ENCODE data around the gene VDAC2.

- TF ChIP-seq ZBTB11 (CRISPR knock-in tag; IDR thresholded peaks at IDR 0.05) (no peak), RB1 (IDR thresholded peaks at IDR 0.05; ENCODE audit: borderline replicate concordance) (no peak), BACH1 (IDR thresholded peaks at IDR 0.05; ENCODE audit: borderline replicate concordance) (no peak), POLR2A (IDR thresholded peaks at IDR 0.05; ENCODE audit: low read depth, low read length) (no peak), BHLHE40 (IDR thresholded peaks at IDR 0.05; ENCODE audit: borderline replicate concordance in 1 of 2, low read depth in 2 of 2, low read length in 1 of 2) (no peak), SMC3 (IDR thresholded peaks at IDR 0.05; ENCODE audit: borderline replicate concordance, low read length) (no peak), IKZF1 (conservative IDR thresholded peaks at IDR 0.05) (no peak), E2F4 (IDR thresholded peaks at IDR 0.05; ENCODE audit: low read depth, low read length) (no peak), SP1 (IDR thresholded peaks at IDR 0.05; ENCODE audit: low read depth, low read length) (no peak), ESRRA (IDR thresholded peaks at IDR 0.05; ENCODE audit: low read length) (no peak), RCOR1 (conservative IDR thresholded peaks at IDR 0.05; ENCODE audit: low read depth, low read length) (no peak), CREM (IDR thresholded peaks at IDR 0.05; ENCODE audit: low read depth) (no peak)
- TF ChIP-seq, protein P1, sequence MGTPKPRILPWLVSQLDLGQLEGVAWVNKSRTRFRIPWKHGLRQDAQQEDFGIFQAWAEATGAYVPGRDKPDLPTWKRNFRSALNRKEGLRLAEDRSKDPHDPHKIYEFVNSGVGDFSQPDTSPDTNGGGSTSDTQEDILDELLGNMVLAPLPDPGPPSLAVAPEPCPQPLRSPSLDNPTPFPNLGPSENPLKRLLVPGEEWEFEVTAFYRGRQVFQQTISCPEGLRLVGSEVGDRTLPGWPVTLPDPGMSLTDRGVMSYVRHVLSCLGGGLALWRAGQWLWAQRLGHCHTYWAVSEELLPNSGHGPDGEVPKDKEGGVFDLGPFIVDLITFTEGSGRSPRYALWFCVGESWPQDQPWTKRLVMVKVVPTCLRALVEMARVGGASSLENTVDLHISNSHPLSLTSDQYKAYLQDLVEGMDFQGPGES (IDR thresholded peaks at IDR 0.05) = no peak
- TF ChIP-seq, protein P2, sequence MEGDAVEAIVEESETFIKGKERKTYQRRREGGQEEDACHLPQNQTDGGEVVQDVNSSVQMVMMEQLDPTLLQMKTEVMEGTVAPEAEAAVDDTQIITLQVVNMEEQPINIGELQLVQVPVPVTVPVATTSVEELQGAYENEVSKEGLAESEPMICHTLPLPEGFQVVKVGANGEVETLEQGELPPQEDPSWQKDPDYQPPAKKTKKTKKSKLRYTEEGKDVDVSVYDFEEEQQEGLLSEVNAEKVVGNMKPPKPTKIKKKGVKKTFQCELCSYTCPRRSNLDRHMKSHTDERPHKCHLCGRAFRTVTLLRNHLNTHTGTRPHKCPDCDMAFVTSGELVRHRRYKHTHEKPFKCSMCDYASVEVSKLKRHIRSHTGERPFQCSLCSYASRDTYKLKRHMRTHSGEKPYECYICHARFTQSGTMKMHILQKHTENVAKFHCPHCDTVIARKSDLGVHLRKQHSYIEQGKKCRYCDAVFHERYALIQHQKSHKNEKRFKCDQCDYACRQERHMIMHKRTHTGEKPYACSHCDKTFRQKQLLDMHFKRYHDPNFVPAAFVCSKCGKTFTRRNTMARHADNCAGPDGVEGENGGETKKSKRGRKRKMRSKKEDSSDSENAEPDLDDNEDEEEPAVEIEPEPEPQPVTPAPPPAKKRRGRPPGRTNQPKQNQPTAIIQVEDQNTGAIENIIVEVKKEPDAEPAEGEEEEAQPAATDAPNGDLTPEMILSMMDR (IDR thresholded peaks at IDR 0.05 in 2 of 3, conservative IDR thresholded peaks at IDR 0.05 in 1 of 3; ENCODE audit: control insufficient read depth in 2 of 3, extremely low read depth in 1 of 3, insufficient read depth in 1 of 3, low read depth in 3 of 3, low read length in 3 of 3) = no peak
These were observed 2.8 kb upstream of the VDAC2 start for GRCh38 chr10:75207857-75208144.
